Esophagus squamous epithelium (tissue), 5 donors: ENCODE measurements around the gene ARID5B. TPM values are rescaled to one million over a fixed set of nuclear protein-coding genes. Genes with fewer than 3 reads are reported as not detected.

Source experiments
- DNase-seq: peaks from one replicate; lab custom pipeline; 2025; lab: John Stamatoyannopoulos, UW
- H3K27ac ChIP-seq, 4 donors: fragments of 200-600 bp; sonication (generic); one replicate each; pipeline ENCODE4 v1.5.1; 2016 to 2019; ENCODE audit warnings: mild to moderate bottlenecking in 1 of 4
- H3K27me3 ChIP-seq, 4 donors: fragments of 200-600 bp; sonication (generic); 1 replicate in 3 of 4; 2 replicates in 1 of 4; pipeline versions ENCODE4 v1.5.1 to v1.6.0; 2017 to 2021; ENCODE audit warnings: antibody characterized with exemption in 1 of 4
- H3K36me3 ChIP-seq, 3 donors: fragments of 200-600 bp; sonication (generic); one replicate each; pipeline ENCODE4 v1.5.1; 2016 to 2019
- H3K4me1 ChIP-seq, 3 donors: fragments of 200-600 bp; sonication (generic); one replicate each; pipeline ENCODE4 v1.5.1; 2017 to 2019
- H3K4me3 ChIP-seq, 4 donors: fragments of 200-600 bp; sonication (generic); 1 replicate in 3 of 4; 2 replicates in 1 of 4; pipeline ENCODE4 v1.5.1; 2016 to 2019; ENCODE audit warnings: mild to moderate bottlenecking in 2 of 4, moderate library complexity in 1 of 4
- H3K9me3 ChIP-seq, 3 donors: fragments of 200-600 bp; sonication (generic); one replicate each; pipeline ENCODE4 v1.5.1; 2016 to 2019
- CTCF ChIP-seq, 6 experiments: fragments of 450-650 bp in 4 of 6; fragments of 200-600 bp in 2 of 6; sonication (generic) in 2 of 6; IDR thresholded peaks; one replicate each; pipeline ENCODE4 v1.5.1; 2016 to 2019; ENCODE audit warnings: antibody characterized with exemption in 6 of 6, mild to moderate bottlenecking in 4 of 6, moderate library complexity in 4 of 6
- POLR2A ChIP-seq, 4 donors: fragments of 450-650 bp; IDR thresholded peaks; one replicate each; pipeline ENCODE4 v1.6.1; 2017; ENCODE audit warnings: antibody characterized with exemption in 4 of 4, mild to moderate bottlenecking in 4 of 4, moderate library complexity in 3 of 4
- WGBS, 2 donors: methylation state at CpG; one replicate each; pipeline ENCODE4 v1.1.5; 2018; 5-methylcytosine and 5-hydroxymethylcytosine counted together
- intact Hi-C: fragments of 100-400 bp; cut with DNase I; formaldehyde crosslinking; loops from one replicate; pipeline ENCODE4 v1.15.0; 2022
- total RNA-seq, 4 donors: library from RNA; depleted of rRNA; stranded (reverse); fragments of >200 nt; gene quantifications; one replicate each; pipeline ENCODE4 v1.1.0, GENCODE V29; 2016
- donor health status: DM: yes; HTN: yes; CAD: no.

ARID5B gene
- total RNA-seq, 4 donors from 2014 or later, result 18.0 to 38.1 (median 30.2) TPM

- H3K27me3 ChIP-seq, result no peaks in the 10 kb centered on the region
- intact Hi-C loops, result no loop called here
- no peaks in the 10 kb centered on the region for H3K9me3 ChIP-seq
- H3K4me3 ChIP-seq, result peak overlapping the region in 3 of 4 donors; percentile 49 to 71 (median 52)
- peak overlapping the region; percentile 86 to 97 (median 94) for H3K27ac ChIP-seq
- no peak for DNase-seq
- TF ChIP-seq CTCF (IDR thresholded peaks at IDR 0.05) (no peak), POLR2A (IDR thresholded peaks at IDR 0.05) (no peak)
- 14 to 21% methylated on average over 5 of the region's 5 CpGs for WGBS, 2 donors
- H3K36me3 ChIP-seq, result peaks cover 0 to 22% (median 5%) of the 10 kb centered on the region in 3 donors
- peaks cover 49 to 100% (median 51%) of the 10 kb centered on the region in 3 donors for H3K4me1 ChIP-seq
Observed at GRCh38 chr10:62048470-62048869, 147.0 kb downstream of the ARID5B start.

GRCh38 chr10:62048919-62049623 lies 147.6 kb downstream of the ARID5B start:
- peaks cover 43 to 100% (median 46%) of the 10 kb centered on the region in 3 donors for H3K4me1 ChIP-seq
- 6 to 7% methylated on average over 11 to 14 of the region's 21 CpGs for WGBS, 2 donors
- no peak for TF ChIP-seq CTCF (IDR thresholded peaks at IDR 0.05)
- peak in 3 of 4 donors; percentile 82 to 94 (median 92) for TF ChIP-seq POLR2A (IDR thresholded peaks at IDR 0.05)

GRCh38 chr10:62049624-62050345 lies 148.3 kb downstream of the ARID5B start:
- intact Hi-C loops, result no loop called here
- no peak for DNase-seq
- H3K9me3 ChIP-seq, result no peaks in the 10 kb centered on the region
- peak overlapping the region; percentile 32 to 71 (median 50) for H3K4me3 ChIP-seq
- peak overlapping the region; percentile 86 to 97 (median 94) for H3K27ac ChIP-seq
- H3K27me3 ChIP-seq, result no peaks in the 10 kb centered on the region
- 0 to 13% methylated on average over 2 of the region's 2 CpGs for WGBS, 2 donors
- no peak for TF ChIP-seq CTCF (IDR thresholded peaks at IDR 0.05)
- no peak for TF ChIP-seq POLR2A (IDR thresholded peaks at IDR 0.05)
- H3K4me1 ChIP-seq, result peaks cover 41 to 100% (median 47%) of the 10 kb centered on the region in 3 donors
- peaks cover 0 to 22% (median 5%) of the 10 kb centered on the region in 3 donors for H3K36me3 ChIP-seq

More at GRCh38 chr10:62048919-62049623, 147.6 kb downstream of the ARID5B start:
- Histone ChIP-seq H3K27ac (peak overlapping the region; percentile 86 to 97 (median 94)), H3K9me3 (no peaks in the 10 kb centered on the region), H3K36me3 (peaks cover 0 to 22% (median 5%) of the 10 kb centered on the region in 3 donors), H3K27me3 (no peaks in the 10 kb centered on the region), H3K4me3 (peak overlapping the region; percentile 32 to 71 (median 50))
- intact Hi-C loops, result no loop called here
- DNase-seq, result peak; percentile 25

GRCh38 chr10:62050346-62050892 lies 148.9 kb downstream of the ARID5B start:
- DNase-seq, result no peak
- H3K9me3 ChIP-seq, result no peaks in the 10 kb centered on the region
- peak overlapping the region; percentile 86 to 97 (median 94) for H3K27ac ChIP-seq
- intact Hi-C loops, result no loop called here
- H3K36me3 ChIP-seq, result peaks cover 0 to 29% (median 5%) of the 10 kb centered on the region in 3 donors
- H3K4me1 ChIP-seq, result peaks cover 35 to 100% (median 41%) of the 10 kb centered on the region in 3 donors
- TF ChIP-seq CTCF (IDR thresholded peaks at IDR 0.05), result no peak
- TF ChIP-seq POLR2A (IDR thresholded peaks at IDR 0.05), result no peak
- H3K4me3 ChIP-seq, result peak overlapping the region; percentile 32 to 71 (median 50)
- no peaks in the 10 kb centered on the region for H3K27me3 ChIP-seq
- WGBS, 2 donors, result 18 to 25% methylated on average over 5 of the region's 5 CpGs
